MCF 10A (cell line): ENCODE results near the gene FEZF1. TPM values are rescaled to one million over a fixed set of nuclear protein-coding genes. Genes with fewer than 3 reads are reported as not detected.
A peak's percentile ranks its signal among the peaks of the same experiment; 100 is the strongest.

Source experiments
- BruUV-seq: library from RNA; stranded (reverse); fragments of 400-500 nt; replicated peaks from 2 replicates; lab custom pipeline; 2021; lab: Mats Ljungman, UMichigan
- CTCF ChIA-PET: fragments of 300-600 bp; sonication (Branson Sonifier 250); formaldehyde crosslinking; extraction: SDS; loops from one replicate; lab custom pipeline; 2021; ENCODE audit warnings: antibody characterized with exemption, inconsistent platforms; lab: Yijun Ruan, JAX
- POLR2A ChIA-PET: fragments of 300-600, 350-650 bp; sonication (Branson Sonifier 250); formaldehyde crosslinking; extraction: SDS; loops from one replicate; lab custom pipeline; 2020; ENCODE audit warnings: antibody characterized with exemption, inconsistent platforms; lab: Yijun Ruan, JAX
- DNase-seq: peaks from one replicate; pipeline ENCODE4 v3.0.0-alpha.2; 2018; ENCODE audit not compliant: unreplicated experiment
- H3K27ac Mint-ChIP-seq: one replicate; pipeline ENCODE4 v1.8.0; 2022; ENCODE audit warnings: mild to moderate bottlenecking, low read depth, mixed read lengths; ENCODE audit not compliant: unreplicated experiment
- H3K27me3 Mint-ChIP-seq: one replicate; pipeline ENCODE4 v1.8.0; 2022; ENCODE audit warnings: mixed read lengths; ENCODE audit not compliant: insufficient read depth, unreplicated experiment
- H3K36me3 Mint-ChIP-seq: one replicate; pipeline ENCODE4 v1.8.0; 2022; ENCODE audit warnings: mild to moderate bottlenecking, moderate library complexity, mixed read lengths; ENCODE audit not compliant: insufficient read depth, unreplicated experiment
- H3K4me1 Mint-ChIP-seq: one replicate; pipeline ENCODE4 v1.8.0; 2022; ENCODE audit warnings: mixed read lengths; ENCODE audit not compliant: insufficient read depth, unreplicated experiment
- H3K4me3 Mint-ChIP-seq: one replicate; pipeline ENCODE4 v1.8.0; 2022; ENCODE audit warnings: mild to moderate bottlenecking, moderate library complexity, mixed read lengths; ENCODE audit not compliant: unreplicated experiment
- H3K9me3 Mint-ChIP-seq: one replicate; pipeline ENCODE4 v1.8.0; 2022; ENCODE audit warnings: mixed read lengths; ENCODE audit not compliant: unreplicated experiment
- CTCF ChIP-seq: fragments of 200-600 bp; IDR thresholded peaks from one replicate; pipeline ENCODE4 v1.8.0; 2022; ENCODE audit warnings: antibody characterized with exemption, mild to moderate bottlenecking; ENCODE audit not compliant: unreplicated experiment
- intact Hi-C: fragments of 100-400 bp; cut with micrococcal nuclease; formaldehyde crosslinking; loops from 2 replicates; pipeline ENCODE4 v1.14.1; 2022
- total RNA-seq: library from RNA; stranded (reverse); gene quantifications from 2 replicates; pipeline ENCODE4 v1.2.3, GENCODE V29; 2022

The FEZF1 gene
- total RNA-seq, 1 experiment from 2014 or later, result not detected

GRCh38 chr7:122273117-122273516, 31.4 kb downstream of the FEZF1 start:
- intact Hi-C loops, result no loop called here
- ChIA-PET POLR2A (no interaction called here), CTCF (no interaction called here)
- no peaks in the 10 kb centered on the region for H3K9me3 Mint-ChIP-seq
- H3K36me3 Mint-ChIP-seq, result no peaks in the 10 kb centered on the region
- H3K4me3 Mint-ChIP-seq, result no peak overlapping the region
- no peak for DNase-seq
- H3K4me1 Mint-ChIP-seq, result no peaks in the 10 kb centered on the region
- no peak for TF ChIP-seq CTCF
- no TSS peak for BruUV-seq
- H3K27me3 Mint-ChIP-seq, result no peaks in the 10 kb centered on the region
- H3K27ac Mint-ChIP-seq, result no peak overlapping the region

DNA sequence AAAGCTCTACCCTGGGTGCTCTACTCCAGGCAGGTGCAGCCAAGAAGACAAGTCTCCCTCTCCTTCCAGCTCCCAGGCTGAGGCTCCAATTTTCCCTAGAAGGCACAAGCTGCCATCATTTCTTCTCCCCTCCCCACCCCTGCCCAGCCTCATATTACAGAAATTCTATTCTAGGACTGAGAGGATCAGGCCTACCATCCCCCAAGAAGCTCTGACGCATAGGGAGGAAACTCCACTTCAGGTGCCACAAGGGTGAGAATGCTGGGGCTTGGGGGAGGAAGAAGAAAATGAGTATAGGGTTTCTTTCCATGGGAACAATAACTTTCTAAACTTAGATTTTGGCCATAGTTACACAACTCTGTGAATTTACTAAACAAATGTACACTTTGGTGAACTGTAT, 35.3 kb downstream of the FEZF1 start:
- no peak overlapping the region for H3K27ac Mint-ChIP-seq
- intact Hi-C loops, result no loop called here
- no peak overlapping the region for H3K4me3 Mint-ChIP-seq
- no peaks in the 10 kb centered on the region for H3K36me3 Mint-ChIP-seq
- no peak for DNase-seq
- H3K27me3 Mint-ChIP-seq, result no peaks in the 10 kb centered on the region
- H3K9me3 Mint-ChIP-seq, result no peaks in the 10 kb centered on the region
- TF ChIP-seq CTCF, result no peak
- CTCF ChIA-PET, result no interaction called here
- H3K4me1 Mint-ChIP-seq, result no peaks in the 10 kb centered on the region
- POLR2A ChIA-PET, result no interaction called here
- BruUV-seq, result no TSS peak

DNA sequence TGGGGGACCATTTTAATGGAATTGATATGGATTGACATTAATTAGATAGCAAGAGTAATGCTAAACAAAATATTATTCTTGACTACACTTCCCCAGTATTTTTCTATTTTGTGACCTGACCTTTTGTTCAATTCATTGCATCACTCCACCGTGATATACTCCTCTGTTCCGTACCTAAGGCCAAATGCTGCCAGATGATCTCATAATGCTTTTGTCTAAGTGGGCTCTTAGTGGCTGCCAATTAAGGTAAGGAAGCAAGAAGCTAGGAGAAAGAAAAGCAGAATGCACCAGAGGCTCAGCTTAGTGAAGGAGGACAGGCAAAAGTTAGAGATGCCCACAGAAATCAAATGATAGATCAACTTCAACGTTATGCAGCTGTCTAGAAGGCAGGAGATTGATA, 36.4 kb downstream of the FEZF1 start:
- intact Hi-C loops, result no loop called here
- BruUV-seq, result no TSS peak
- Mint-ChIP-seq H3K9me3 (no peaks in the 10 kb centered on the region), H3K36me3 (no peaks in the 10 kb centered on the region), H3K27me3 (no peaks in the 10 kb centered on the region), H3K27ac (no peak overlapping the region), H3K4me3 (no peak overlapping the region), H3K4me1 (no peaks in the 10 kb centered on the region)
- TF ChIP-seq CTCF, result no peak
- POLR2A ChIA-PET, result no interaction called here
- CTCF ChIA-PET, result interaction anchor here (0.6 to 1.1 kb wide), 2 partner anchors 255 to 485 kb away, joined by 3 read pairs; no protein-coding TSS in a partner anchor
- DNase-seq, result no peak

GRCh38 chr7:122262246-122262645, 42.3 kb downstream of the FEZF1 start:
- DNase-seq, result peak; percentile 20
- H3K4me3 Mint-ChIP-seq, result no peak overlapping the region
- H3K9me3 Mint-ChIP-seq, result no peaks in the 10 kb centered on the region
- H3K27ac Mint-ChIP-seq, result no peak overlapping the region
- intact Hi-C loops, result no loop called here
- ChIA-PET POLR2A (no interaction called here), CTCF (no interaction called here)
- no TSS peak for BruUV-seq
- no peaks in the 10 kb centered on the region for H3K4me1 Mint-ChIP-seq
- no peak for TF ChIP-seq CTCF
- H3K36me3 Mint-ChIP-seq, result no peaks in the 10 kb centered on the region
- H3K27me3 Mint-ChIP-seq, result no peaks in the 10 kb centered on the region
